Measurements from ENCODE around the gene WDR27. TPM values are rescaled to one million over a fixed set of nuclear protein-coding genes. Genes with fewer than 3 reads are reported as not detected.

Gene WDR27
- polyA plus RNA-seq, 1 experiment = 28.7 TPM

DNA sequence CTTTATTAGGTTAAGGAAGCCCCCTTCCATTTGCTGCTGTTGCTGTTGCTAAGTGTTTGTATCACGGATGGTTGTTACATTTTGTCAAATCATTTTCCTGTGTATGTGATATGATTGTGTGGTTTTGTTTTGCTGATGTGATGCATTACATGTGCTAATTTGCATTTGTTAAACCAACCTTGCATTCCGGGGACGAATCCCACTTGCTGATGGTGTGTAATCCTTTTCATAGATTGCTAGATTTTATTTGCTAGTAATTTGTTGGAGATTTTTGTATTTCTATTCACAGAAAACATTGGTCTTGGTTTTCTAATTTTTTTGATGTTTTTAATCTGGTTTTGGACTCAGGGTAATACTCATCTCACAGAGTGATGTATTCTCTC lies 167.8 kb downstream of the WDR27 start:
- ChIA-PET CTCF (no interaction called here), POLR2A (no interaction called here)
- Histone ChIP-seq H3K36me3 (ENCODE audit: control insufficient read depth, insufficient read depth, low read length) (no peaks in the 10 kb centered on the region), H3K4me3 (ENCODE audit: low read depth, low read length) (no peak overlapping the region), H3K27me3 (ENCODE audit: control insufficient read depth, insufficient read depth, low read length) (no peaks in the 10 kb centered on the region)
- no peak for DNase-seq (ENCODE audit: low read depth)
- TF ChIP-seq, protein P1, sequence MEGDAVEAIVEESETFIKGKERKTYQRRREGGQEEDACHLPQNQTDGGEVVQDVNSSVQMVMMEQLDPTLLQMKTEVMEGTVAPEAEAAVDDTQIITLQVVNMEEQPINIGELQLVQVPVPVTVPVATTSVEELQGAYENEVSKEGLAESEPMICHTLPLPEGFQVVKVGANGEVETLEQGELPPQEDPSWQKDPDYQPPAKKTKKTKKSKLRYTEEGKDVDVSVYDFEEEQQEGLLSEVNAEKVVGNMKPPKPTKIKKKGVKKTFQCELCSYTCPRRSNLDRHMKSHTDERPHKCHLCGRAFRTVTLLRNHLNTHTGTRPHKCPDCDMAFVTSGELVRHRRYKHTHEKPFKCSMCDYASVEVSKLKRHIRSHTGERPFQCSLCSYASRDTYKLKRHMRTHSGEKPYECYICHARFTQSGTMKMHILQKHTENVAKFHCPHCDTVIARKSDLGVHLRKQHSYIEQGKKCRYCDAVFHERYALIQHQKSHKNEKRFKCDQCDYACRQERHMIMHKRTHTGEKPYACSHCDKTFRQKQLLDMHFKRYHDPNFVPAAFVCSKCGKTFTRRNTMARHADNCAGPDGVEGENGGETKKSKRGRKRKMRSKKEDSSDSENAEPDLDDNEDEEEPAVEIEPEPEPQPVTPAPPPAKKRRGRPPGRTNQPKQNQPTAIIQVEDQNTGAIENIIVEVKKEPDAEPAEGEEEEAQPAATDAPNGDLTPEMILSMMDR (IDR thresholded peaks at IDR 0.05; ENCODE audit: insufficient read depth, low read depth, low read length) = no peak

DNA sequence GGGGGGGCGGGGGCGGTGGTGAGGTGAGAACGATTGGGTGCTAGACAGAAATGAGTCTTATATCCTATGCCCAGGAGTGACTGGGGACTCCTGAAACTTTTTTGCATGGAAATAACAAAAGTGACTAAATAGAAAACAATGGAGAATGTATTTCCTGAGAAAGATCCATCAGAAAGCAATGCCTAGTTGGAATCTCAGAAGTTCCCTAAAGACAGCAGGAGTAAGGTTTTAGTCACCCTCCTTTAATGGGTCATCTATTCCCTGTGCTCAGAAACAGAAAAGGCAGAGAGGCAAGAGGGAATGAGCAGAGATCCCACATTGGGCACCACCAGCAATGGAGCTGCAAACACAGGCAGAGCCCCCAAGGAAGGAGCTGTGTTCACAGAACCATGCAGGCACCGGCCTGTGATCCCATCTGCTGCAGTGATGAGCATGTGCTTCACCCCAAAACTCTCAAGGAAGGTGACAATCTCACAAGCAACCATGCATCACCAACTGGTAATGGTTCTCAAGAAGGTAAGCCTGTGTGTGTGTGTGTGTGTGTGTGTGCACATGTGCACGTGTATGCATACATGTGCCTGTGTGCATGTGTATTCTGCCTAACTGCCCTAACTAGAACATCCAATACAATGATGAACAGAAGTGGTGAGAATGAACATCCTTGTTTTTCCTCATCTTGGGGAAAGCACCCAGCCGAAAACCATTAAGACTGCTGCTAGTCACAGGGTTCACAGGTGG lies 168.4 kb downstream of the WDR27 start:
- CTCF ChIA-PET = interaction anchor here (0.6 to 0.7 kb wide), 2 partner anchors 176 to 231 kb away, joined by 3 read pairs; no protein-coding TSS in a partner anchor
- Histone ChIP-seq H3K27me3 (ENCODE audit: control insufficient read depth, insufficient read depth, low read length) (no peaks in the 10 kb centered on the region), H3K4me3 (ENCODE audit: low read depth, low read length) (no peak overlapping the region), H3K36me3 (ENCODE audit: control insufficient read depth, insufficient read depth, low read length) (no peaks in the 10 kb centered on the region)
- no peak for DNase-seq (ENCODE audit: low read depth)
- POLR2A ChIA-PET = interaction anchor here (0.7 kb wide), 1 partner anchor 83 kb away, joined by 3 read pairs; no protein-coding TSS in a partner anchor
- TF ChIP-seq, protein P1 (IDR thresholded peaks at IDR 0.05; ENCODE audit: insufficient read depth, low read depth, low read length) = no peak

DNA sequence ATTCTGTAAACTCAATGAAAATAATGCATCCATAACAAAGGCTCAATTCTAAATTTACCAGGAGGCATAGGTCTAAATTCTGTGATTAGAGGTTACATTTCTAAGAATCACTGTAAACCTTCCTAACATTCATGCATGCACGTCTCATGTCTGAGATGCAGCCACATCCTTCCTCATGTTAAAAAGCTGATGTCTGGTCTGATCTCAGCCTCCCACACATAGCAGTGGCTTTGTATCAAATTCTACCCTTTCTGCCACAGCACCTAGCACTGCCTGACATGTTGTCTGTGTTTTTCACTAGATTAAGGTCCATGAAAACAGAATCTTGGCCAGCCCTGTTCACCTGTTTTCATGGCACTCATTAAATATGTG lies 171.1 kb downstream of the WDR27 start:
- no peak for DNase-seq (ENCODE audit: low read depth)
- TF ChIP-seq, protein P1 (IDR thresholded peaks at IDR 0.05; ENCODE audit: insufficient read depth, low read depth, low read length) = no peak
- POLR2A ChIA-PET = no interaction called here

DNA sequence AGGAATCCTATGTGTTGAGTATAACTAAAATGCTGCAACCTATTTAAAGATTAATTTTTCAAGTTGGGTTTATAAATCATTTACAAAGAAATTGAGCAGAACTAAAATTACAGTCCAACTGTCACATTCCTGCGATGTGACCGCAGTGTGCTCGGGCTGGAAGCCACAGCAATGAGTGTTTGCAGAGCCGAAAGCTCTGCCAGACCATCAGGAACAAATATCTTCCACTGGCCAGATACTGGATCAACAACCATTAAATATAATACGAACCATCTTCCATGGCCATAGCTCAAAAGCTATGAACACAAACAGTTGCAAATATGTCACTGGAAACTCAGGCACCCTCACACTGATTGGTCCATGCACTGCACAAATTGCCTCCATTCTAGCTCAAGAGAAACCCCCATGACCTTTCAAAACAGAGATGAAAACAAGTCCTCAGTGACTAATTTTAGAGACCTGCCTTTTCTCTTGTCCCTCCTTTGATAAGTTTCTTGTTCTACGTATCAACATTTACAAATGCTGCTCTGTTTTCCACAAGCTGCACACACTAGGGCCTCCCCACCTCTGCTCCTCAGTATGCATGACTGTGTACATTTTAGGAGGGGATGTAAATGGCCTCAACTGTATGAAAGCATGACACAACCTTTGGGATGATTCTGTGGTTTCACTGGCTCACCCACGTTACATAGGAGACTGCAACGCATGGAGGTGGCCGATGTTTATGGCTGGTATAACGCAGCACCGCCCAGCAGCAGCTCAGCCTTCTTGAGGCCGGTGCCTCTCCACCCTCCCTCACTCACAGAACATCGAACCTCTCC lies 171.7 kb downstream of the WDR27 start:
- DNase-seq (ENCODE audit: low read depth) = peak; percentile 85
- POLR2A ChIA-PET = no interaction called here
- CTCF ChIA-PET = interaction anchor here (0.7 to 1.0 kb wide), 2 partner anchors 10 to 36 kb away, joined by 3 to 4 read pairs; no protein-coding TSS in a partner anchor
- Histone ChIP-seq H3K4me3 (ENCODE audit: low read depth, low read length) (no peak overlapping the region), H3K36me3 (ENCODE audit: control insufficient read depth, insufficient read depth, low read length) (no peaks in the 10 kb centered on the region), H3K27me3 (ENCODE audit: control insufficient read depth, insufficient read depth, low read length) (no peaks in the 10 kb centered on the region)
- TF ChIP-seq, protein P1 (IDR thresholded peaks at IDR 0.05; ENCODE audit: insufficient read depth, low read depth, low read length) = no peak

More for the DNA sequence above, 171.1 kb downstream of the WDR27 start:
- CTCF ChIA-PET = interaction anchor here (0.7 kb wide), 1 partner anchor 36 kb away, joined by 3 read pairs; no protein-coding TSS in a partner anchor
- H3K36me3 ChIP-seq (ENCODE audit: control insufficient read depth, insufficient read depth, low read length) = no peaks in the 10 kb centered on the region
- H3K4me3 ChIP-seq (ENCODE audit: low read depth, low read length) = no peak overlapping the region
- H3K27me3 ChIP-seq (ENCODE audit: control insufficient read depth, insufficient read depth, low read length) = no peaks in the 10 kb centered on the region

DNA sequence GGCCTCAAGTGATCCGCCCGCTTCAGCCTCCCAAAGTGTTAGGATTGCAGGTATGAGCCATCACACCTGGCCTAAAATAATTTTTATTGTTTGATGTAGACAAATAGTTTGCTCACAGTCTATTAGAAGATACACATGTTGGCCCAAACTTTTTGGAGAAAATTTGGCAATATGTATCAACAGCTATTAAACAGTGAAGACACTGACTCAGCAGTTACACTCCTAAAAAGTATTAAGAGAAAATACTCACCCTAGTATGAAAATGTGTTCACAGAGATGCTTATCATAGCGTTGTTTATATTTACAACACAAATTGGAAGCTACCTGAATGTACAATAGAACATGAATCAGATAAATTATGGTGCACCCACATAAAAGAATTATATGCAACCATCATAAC lies 173.1 kb downstream of the WDR27 start:
- TF ChIP-seq, protein P1 (IDR thresholded peaks at IDR 0.05; ENCODE audit: insufficient read depth, low read depth, low read length) = no peak
- Histone ChIP-seq H3K27me3 (ENCODE audit: control insufficient read depth, insufficient read depth, low read length) (no peaks in the 10 kb centered on the region), H3K36me3 (ENCODE audit: control insufficient read depth, insufficient read depth, low read length) (no peaks in the 10 kb centered on the region), H3K4me3 (ENCODE audit: low read depth, low read length) (no peak overlapping the region)
- ChIA-PET CTCF (no interaction called here), POLR2A (no interaction called here)
- no peak for DNase-seq (ENCODE audit: low read depth)
